IPS DF 19.7 (cell line): ENCODE data around the gene SASS6.
"Not testable (repeated sequence)": the region's sequence is repeated elsewhere in the genome, so short reads cannot be mapped to it uniquely, and the experiment has no call there.

Experiments
- DNase-seq: peaks from one replicate; pipeline ENCODE4 v3.0.0-alpha.2; 2013; ENCODE audit warnings: low read depth, low spot score

Gene SASS6

GRCh38 chr1:100047235-100047708 is 85.5 kb downstream of the SASS6 start:
- not testable (repeated sequence) for DNase-seq

GRCh38 chr1:100045206-100045605 is 87.5 kb downstream of the SASS6 start:
- DNase-seq: no peak

GRCh38 chr1:100039591-100039990 is 93.1 kb downstream of the SASS6 start:
- DNase-seq: no peak

- no peak for DNase-seq
Observed at GRCh38 chr1:100038660-100039287, 94.0 kb downstream of the SASS6 start.

GRCh38 chr1:100037927-100038659 is 94.6 kb downstream of the SASS6 start:
- DNase-seq: no peak

- DNase-seq: no peak
Observed at GRCh38 chr1:100037656-100037926, 95.1 kb downstream of the SASS6 start.

- no peak for DNase-seq
Observed at GRCh38 chr1:100036718-100037655, 95.7 kb downstream of the SASS6 start.

- DNase-seq: no peak
Observed at GRCh38 chr1:100035214-100035613, 97.5 kb downstream of the SASS6 start.

GRCh38 chr1:100034470-100034869 is 98.3 kb downstream of the SASS6 start:
- no peak for DNase-seq
